Muscle of back (tissue), 11 donors: ENCODE measurements around the gene FAM20C. TPM values are rescaled to one million over a fixed set of nuclear protein-coding genes. Genes with fewer than 3 reads are reported as not detected.

Experiments
- DNase-seq, 3 donors: peaks; one replicate each; pipeline versions ENCODE4 v3.0.0 to v3.0.0-alpha.2; 2013
- polyA plus RNA-seq, 10 donors: library from polyadenylated mRNA; unstranded; fragments of 120-200 nt; gene quantifications; one replicate each; pipeline ENCODE4 v1.2.1, GENCODE V29; 2013; ENCODE audit not compliant: insufficient read length in 10 of 10

The FAM20C gene
- polyA plus RNA-seq, 10 donors = 21.4 to 53.7 (median 33.5) TPM

GRCh38 chr7:223118-223800 lies 30.9 kb downstream of the FAM20C start:
- DNase-seq = no peak

- DNase-seq = no peak
Observed at GRCh38 chr7:223861-224260, 31.5 kb downstream of the FAM20C start.

GRCh38 chr7:226281-226895 lies 34.0 kb downstream of the FAM20C start:
- no peak for DNase-seq

GRCh38 chr7:227926-228325 lies 35.6 kb downstream of the FAM20C start:
- DNase-seq = no peak

GRCh38 chr7:228610-229009 lies 36.2 kb downstream of the FAM20C start:
- no peak for DNase-seq

GRCh38 chr7:229184-229964 lies 37.0 kb downstream of the FAM20C start:
- DNase-seq = peak; percentile 87 to 94 (median 92)

GRCh38 chr7:230274-230673 lies 37.9 kb downstream of the FAM20C start:
- no peak for DNase-seq

GRCh38 chr7:231030-231857 lies 38.9 kb downstream of the FAM20C start:
- no peak for DNase-seq

GRCh38 chr7:231858-232246 lies 39.5 kb downstream of the FAM20C start:
- DNase-seq = no peak

GRCh38 chr7:232410-233248 lies 40.3 kb downstream of the FAM20C start:
- DNase-seq = no peak

GRCh38 chr7:233249-234035 lies 41.1 kb downstream of the FAM20C start:
- peak in 2 of 3 donors; percentile 61 to 87 for DNase-seq

- peak in 1 of 3 donors; percentile 69 for DNase-seq
Observed at GRCh38 chr7:234051-234707, 41.8 kb downstream of the FAM20C start.

GRCh38 chr7:234708-235553 lies 42.6 kb downstream of the FAM20C start:
- DNase-seq = peak in 2 of 3 donors; percentile 59 to 84

GRCh38 chr7:235576-236395 lies 43.4 kb downstream of the FAM20C start:
- peak in 2 of 3 donors; percentile 38 to 68 for DNase-seq

- DNase-seq = no peak
Observed at GRCh38 chr7:236967-237366, 44.6 kb downstream of the FAM20C start.

- no peak for DNase-seq
Observed at GRCh38 chr7:237385-237784, 45.0 kb downstream of the FAM20C start.

- DNase-seq = no peak
Observed at GRCh38 chr7:240146-240676, 47.8 kb downstream of the FAM20C start.
